Retinal pigment epithelial cell (primary cell): Measurements from ENCODE around the gene PRDM1.

Experiments used
- DNase-seq: peaks from one replicate; pipeline ENCODE4 v3.0.0-alpha.2; 2010; ENCODE audit warnings: low read depth
- H3K4me3 ChIP-seq: 2 replicates; pipeline ENCODE4 v1.5.1; 2011; ENCODE audit warnings: mild to moderate bottlenecking, low read length, control low read depth, moderate library complexity
- CTCF ChIP-seq: conservative IDR thresholded peaks from 2 replicates; pipeline ENCODE4 v1.5.1; 2011; ENCODE audit warnings: low read depth, low read length, control low read depth, inconsistent platforms

PRDM1 gene

DNA sequence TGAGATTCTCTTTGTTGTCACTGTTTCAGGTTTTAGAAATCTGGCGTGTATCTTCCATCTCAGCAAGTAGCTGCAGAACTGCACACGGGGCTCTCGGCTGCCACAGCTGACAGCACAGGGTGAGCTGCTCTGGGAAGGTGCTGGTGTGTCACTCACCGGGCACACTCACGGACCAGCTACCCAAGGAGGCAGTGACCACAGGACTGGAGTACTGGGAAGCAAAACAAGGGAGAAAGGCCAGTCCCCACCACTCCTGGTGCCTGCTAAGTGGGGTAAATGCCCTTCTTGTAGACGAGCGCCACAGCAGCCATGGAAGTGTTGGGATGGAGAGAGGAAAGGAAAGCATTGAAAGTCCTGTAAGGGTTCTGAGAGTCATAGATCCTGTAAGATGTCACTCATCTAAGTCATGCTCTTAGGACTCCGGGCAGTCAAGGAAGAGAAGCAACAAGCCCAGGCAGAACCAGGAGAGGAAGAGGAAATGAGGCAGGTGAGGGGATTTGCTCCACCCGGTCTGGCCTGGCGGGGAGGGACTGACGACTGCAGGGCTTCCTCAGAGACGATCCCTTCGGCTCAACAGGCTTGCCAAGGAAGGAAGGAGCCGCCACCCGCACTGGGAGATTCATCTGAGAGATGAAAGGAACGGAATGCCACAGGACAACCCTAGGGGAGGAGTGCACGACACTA is 48.1 kb downstream of the PRDM1 start:
- no peak for TF ChIP-seq CTCF
- DNase-seq = no peak
- H3K4me3 ChIP-seq = no peak overlapping the region

GRCh38 chr6:106134906-106135634 is 48.9 kb downstream of the PRDM1 start:
- no peak for DNase-seq
- no peak overlapping the region for H3K4me3 ChIP-seq
- TF ChIP-seq CTCF = no peak

- DNase-seq = no peak
- H3K4me3 ChIP-seq = no peak overlapping the region
- TF ChIP-seq CTCF = no peak
Measured at GRCh38 chr6:106135911-106136571, 49.9 kb downstream of the PRDM1 start.

DNA sequence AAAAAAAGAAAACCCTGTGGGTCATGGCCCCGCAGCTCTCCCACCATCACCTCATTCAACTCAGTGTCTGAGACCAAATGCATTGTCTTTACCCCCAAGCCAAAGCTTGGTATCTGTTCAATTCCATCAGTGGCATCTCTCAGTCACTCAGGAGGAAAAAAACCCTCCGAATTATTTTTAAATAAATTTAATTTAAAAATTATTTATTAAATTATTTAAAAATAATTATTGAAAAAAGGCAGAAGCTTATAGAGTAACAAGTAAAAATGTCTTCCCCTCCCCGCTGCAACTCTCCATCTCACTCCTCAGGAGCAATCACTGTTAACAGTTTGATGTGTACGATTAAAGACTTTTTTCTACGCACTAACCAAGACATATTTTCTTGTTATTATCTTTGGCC is 50.7 kb downstream of the PRDM1 start:
- DNase-seq = no peak
- no peak overlapping the region for H3K4me3 ChIP-seq
- no peak for TF ChIP-seq CTCF

DNA sequence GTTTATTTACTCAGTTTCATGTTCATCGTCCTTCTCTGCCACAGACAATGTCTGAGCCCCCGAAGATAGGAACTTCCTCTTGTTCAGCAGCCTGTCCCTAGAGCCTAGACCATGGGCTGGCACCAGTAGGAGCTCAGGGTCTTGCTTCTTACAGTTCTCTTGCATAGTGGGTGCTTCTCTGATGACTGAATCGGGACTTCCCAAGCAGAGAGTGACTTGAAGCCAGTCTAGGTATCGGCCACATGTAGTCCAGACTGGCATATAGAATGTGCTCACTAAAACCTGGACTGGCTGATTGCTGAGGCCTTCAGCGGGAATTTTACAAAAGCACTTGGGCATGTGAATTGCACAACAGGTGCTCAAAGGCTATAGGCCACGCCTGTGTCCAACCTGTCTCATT is 52.0 kb downstream of the PRDM1 start:
- DNase-seq = no peak
- no peak for TF ChIP-seq CTCF
- H3K4me3 ChIP-seq = no peak overlapping the region

DNA sequence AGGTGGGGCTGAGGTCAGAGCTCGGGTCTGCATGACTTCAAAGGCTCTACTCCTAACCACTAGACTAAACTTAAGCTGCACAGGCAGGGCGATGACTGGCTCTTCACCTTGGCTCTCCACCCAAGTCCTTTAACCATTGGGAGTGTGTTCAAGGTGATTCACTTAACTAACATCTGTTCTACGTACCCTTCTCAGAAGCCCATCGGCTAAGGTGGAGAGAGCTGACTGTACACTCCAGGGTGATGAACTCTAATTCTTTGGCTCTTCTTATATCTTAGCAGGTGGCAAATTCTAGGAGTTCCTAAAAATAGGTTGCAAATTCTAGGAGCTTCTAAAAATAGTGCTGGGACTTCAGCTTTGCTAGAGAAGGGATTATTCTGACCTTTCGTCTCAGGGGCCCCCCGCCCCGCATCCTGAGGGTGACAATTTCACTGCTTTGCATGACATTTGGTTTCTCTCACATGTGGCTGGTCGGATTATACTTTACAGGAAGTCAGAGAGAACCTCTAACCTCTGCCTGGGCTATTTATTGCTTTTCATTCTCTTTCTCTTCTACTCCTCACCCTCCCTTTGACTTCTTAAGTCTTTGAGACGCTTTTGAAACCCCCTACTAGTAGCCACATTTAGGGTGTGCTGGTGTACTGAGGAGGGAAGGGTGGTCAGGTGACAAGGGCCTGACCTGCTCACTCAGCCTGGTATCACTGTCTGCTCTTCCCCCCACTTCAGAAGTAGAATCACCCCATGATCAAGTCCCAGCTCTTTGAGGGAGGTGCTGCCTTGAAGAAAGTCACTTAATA is 55.5 kb downstream of the PRDM1 start:
- DNase-seq = no peak
- H3K4me3 ChIP-seq = no peak overlapping the region
- no peak for TF ChIP-seq CTCF
